HG03460 (cell line): ENCODE measurements around the gene AGRP.

Experiments
- ATAC-seq: cut with Tn5 transposase; IDR thresholded peaks from one replicate; pipeline ENCODE4 v1.9.1; 2021; ENCODE audit not compliant: unreplicated experiment

The AGRP gene

GRCh38 chr16:67445913-67446907 is 37.1 kb downstream of the AGRP start:
- ATAC-seq: no peak

GRCh38 chr16:67445441-67445912 is 37.9 kb downstream of the AGRP start:
- ATAC-seq: no peak

- no peak for ATAC-seq
Measured at GRCh38 chr16:67445126-67445426, 38.3 kb downstream of the AGRP start.

DNA sequence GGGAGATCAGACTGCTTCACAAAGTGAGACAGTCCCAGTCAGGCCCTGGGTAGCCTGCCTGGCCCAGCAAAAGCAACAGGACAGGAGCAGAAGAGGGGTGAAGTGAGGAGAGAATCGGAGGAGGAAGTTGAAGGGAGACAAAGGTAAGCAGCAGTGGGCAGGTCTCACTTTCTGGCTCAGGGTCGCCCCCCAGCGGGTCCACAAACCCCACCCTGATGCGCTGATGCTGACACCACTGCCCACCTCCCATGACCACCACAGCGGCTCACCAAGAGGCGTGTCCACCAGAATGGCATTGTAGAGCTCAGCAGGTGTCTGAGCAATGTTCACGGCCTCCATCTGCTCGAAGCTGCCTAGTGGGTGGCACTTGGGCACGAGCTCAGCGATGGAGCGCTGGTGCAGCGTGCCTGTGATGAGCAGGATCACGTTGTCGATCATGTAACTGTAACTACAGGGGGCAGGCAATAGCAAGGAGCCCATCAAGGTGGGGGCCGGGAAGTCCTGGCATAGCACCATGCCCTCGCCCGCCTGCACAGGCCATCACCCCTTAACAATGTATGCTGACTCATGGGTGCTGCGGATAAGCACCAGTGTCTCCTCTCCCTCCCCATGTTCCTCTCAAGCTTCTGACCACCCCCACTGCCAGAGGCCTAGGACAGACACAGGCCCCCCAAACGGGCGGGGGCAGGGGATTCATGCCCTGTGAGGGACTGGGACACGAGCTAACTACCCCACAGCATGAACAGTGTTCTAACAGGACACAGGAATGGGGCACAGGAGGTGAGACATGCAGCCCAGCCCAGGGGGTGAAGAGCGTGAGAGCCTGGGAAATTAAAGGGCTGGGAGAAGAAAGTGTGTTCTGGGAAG is 38.9 kb downstream of the AGRP start:
- no peak for ATAC-seq

- no peak for ATAC-seq
Measured at GRCh38 chr16:67443265-67443664, 40.1 kb downstream of the AGRP start.

DNA sequence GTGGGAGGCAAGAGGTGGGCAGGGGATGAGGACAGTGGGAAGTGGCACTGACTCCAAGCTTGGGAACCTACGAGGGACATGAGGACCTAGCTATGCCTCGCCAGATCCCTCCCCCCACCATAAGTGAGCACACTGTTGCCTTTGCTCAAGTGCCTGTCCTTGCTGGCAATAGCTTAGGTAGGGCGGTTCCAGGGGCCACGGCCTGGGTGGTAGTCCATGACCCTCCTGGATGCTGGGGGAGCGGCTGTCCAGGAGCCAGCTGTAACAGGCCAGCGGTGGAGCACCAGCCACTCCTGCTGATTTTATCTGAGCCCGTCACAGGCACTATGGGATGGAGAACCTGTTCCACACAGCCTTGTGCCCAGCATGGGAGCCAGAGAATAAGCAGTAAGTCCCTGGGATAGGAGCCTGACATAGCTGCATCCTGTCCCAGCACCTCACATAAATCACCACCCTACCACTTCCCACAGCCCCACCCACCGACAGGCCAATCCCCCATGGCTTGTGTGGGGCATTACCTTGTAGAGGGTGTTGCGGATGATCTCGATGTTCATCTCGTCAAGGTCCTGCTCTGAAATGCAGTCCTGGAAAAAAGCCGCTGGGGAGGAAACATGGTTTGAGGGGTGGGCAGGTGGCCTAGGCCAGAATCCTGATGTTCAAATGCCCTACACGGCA is 40.6 kb downstream of the AGRP start:
- ATAC-seq: no peak

DNA sequence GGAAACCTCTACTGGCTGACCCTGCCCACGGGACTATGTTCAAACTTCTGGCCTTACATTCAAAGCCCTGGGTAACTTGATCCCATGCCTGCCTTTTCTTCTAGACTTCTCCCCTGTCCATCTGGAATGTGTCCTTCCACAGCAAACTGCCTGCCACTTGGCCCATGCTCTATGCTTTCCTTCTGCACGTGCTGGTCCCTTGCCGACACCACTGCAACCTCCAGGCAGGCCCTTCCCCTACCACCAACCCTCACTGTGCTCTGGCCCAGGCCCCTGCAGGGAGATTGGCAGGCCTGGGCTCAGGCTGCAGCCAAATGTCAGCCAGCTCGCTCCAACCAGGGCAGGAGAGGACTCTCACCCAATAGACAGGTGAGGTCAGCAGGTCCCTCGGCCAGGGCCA is 41.4 kb downstream of the AGRP start:
- no peak for ATAC-seq

- ATAC-seq: no peak
Measured at GRCh38 chr16:67441271-67441753, 42.0 kb downstream of the AGRP start.

- no peak for ATAC-seq
Measured at GRCh38 chr16:67438824-67439393, 44.4 kb downstream of the AGRP start.

GRCh38 chr16:67438098-67438791 is 45.1 kb downstream of the AGRP start:
- ATAC-seq: no peak

GRCh38 chr16:67437513-67437912 is 45.8 kb downstream of the AGRP start:
- no peak for ATAC-seq

DNA sequence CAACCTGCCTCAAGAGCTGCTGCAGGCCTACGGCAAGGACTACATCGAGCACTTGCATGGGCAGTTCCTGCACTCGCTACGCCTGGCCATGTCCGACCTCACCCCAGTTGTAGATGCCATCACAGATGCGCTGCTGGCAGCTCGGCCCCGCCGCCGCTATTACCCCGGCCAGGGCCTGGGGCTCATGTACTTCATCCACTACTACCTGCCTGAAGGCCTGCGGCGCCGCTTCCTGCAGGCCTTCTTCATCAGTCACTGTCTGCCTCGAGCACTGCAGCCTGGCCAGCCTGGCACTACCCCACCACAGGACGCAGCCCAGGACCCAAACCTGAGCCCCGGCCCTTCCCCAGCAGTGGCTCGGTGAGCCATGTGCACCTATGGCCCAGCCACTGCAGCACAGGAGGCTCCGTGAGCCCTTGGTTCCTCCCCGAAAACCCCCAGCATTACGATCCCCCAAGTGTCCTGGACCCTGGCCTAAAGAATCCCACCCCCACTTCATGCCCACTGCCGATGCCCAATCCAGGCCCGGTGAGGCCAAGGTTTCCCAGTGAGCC is 46.6 kb downstream of the AGRP start:
- no peak for ATAC-seq

DNA sequence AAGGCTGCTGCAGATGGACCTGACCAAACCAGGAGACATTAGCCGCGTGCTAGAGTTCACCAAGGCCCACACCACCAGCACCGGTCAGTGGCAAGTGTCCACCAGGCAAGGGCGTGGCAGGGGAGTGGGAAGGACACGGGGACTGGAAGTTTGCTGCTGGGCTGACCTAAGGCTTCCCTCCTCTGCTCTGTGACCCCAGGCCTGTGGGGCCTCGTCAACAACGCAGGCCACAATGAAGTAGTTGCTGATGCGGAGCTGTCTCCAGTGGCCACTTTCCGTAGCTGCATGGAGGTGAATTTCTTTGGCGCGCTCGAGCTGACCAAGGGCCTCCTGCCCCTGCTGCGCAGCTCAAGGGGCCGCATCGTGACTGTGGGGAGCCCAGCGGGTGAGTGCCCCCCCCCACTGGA is 47.6 kb downstream of the AGRP start:
- ATAC-seq: no peak

DNA sequence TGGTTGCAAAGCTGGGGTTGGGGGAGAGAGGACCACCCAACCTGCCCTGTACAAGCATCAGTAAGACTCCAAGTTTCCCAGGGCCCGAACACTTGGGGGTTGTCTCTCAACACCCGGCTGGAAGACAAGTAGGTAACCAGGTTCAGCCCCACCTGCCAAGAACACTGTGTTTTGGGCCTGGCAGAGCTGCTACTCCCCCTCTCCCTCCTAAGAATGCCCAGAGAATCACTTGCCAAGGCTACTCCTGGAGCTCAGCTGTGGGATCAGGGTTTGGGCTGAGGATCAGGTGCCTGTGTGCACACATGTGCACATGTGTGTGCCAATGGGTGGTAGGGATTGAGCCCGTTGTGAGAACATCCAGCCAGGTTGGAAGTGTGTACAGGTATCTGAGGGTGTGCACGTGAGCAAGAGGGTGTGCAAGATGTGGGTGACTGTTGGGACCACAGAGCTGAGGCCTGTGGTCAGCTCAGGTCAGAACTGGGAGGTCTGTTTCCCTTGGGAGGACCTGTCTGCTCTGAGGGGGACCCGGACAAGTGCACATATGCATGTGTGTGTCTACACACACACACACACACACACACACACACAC is 50.1 kb downstream of the AGRP start:
- no peak for ATAC-seq
